ENCODE results near the gene GNG8. TPM values are rescaled to one million over a fixed set of nuclear protein-coding genes. Genes with fewer than 3 reads are reported as not detected.

The GNG8 gene
- total and polyA plus RNA-seq, 2 of the 13 experiments (the other 11 are each of a cell fraction or from before 2014, with no cell fraction given): not detected

GRCh38 chr19:46610851-46611770 lies 24.9 kb downstream of the GNG8 start (continued):
- TF ChIP-seq SALL1 (CRISPR knock-in tag; IDR thresholded peaks at IDR 0.05): peak; percentile 9; the same call in 1 of the 2 replicates
- TF ChIP-seq GRHL1 (CRISPR knock-in tag; conservative IDR thresholded peaks at IDR 0.05): no peak
- no peak for TF ChIP-seq ZNF317 (CRISPR knock-in tag; IDR thresholded peaks at IDR 0.05)
- TF ChIP-seq SCMH1 (CRISPR knock-in tag; IDR thresholded peaks at IDR 0.05; ENCODE audit: borderline replicate concordance): no peak
- TF ChIP-seq POLR2G (IDR thresholded peaks at IDR 0.05; ENCODE audit: low read depth, low read length): peak; percentile 61; the same call in 1 of the 2 replicates
- TF ChIP-seq ZZZ3 (CRISPR knock-in tag; IDR thresholded peaks at IDR 0.05; ENCODE audit: borderline replicate concordance): no peak
- TF ChIP-seq NR2C2 (CRISPR knock-in tag; IDR thresholded peaks at IDR 0.05; ENCODE audit: borderline replicate concordance): no peak
- peak; percentile 75; the same call in 1 of the 2 replicates for TF ChIP-seq PAF1 (CRISPR knock-in tag; IDR thresholded peaks at IDR 0.05)
- no peak for TF ChIP-seq KDM5B (CRISPR knock-in tag; IDR thresholded peaks at IDR 0.05; ENCODE audit: borderline replicate concordance)
- no peak for TF ChIP-seq ZNF773 (CRISPR knock-in tag; IDR thresholded peaks at IDR 0.05; ENCODE audit: borderline replicate concordance)
- TF ChIP-seq POLR2AphosphoS2 (IDR thresholded peaks at IDR 0.05; ENCODE audit: low read depth, low read length): peak; percentile 31; the same call in 1 of the 2 replicates
- 0 out of 2 replicates have a peak, but pooled peaks have one; percentile 18 for TF ChIP-seq ZGPAT (CRISPR knock-in tag; IDR thresholded peaks at IDR 0.05)
- no peak for TF ChIP-seq ZNF800 (CRISPR knock-in tag; IDR thresholded peaks at IDR 0.05)
- no peak for TF ChIP-seq RFX3 (CRISPR knock-in tag; IDR thresholded peaks at IDR 0.05)
- TF ChIP-seq ATF7-NPFF (CRISPR knock-in tag; IDR thresholded peaks at IDR 0.05; ENCODE audit: low read depth): no peak
- TF ChIP-seq NFYB (CRISPR knock-in tag; IDR thresholded peaks at IDR 0.05): no peak
- no peak for TF ChIP-seq MBD4 (IDR thresholded peaks at IDR 0.05; ENCODE audit: borderline replicate concordance, low read length)
- no peak for TF ChIP-seq NCOA2 (CRISPR knock-in tag; IDR thresholded peaks at IDR 0.05)
- no peak for TF ChIP-seq ZBTB38 (CRISPR knock-in tag; IDR thresholded peaks at IDR 0.05)
- no peak for TF ChIP-seq ZKSCAN5 (CRISPR knock-in tag; IDR thresholded peaks at IDR 0.05)
- TF ChIP-seq HES4 (CRISPR knock-in tag; IDR thresholded peaks at IDR 0.05; ENCODE audit: borderline replicate concordance): no peak
- no peak for TF ChIP-seq ZMYM4 (CRISPR knock-in tag; IDR thresholded peaks at IDR 0.05)
- no peak for TF ChIP-seq JUND (CRISPR knock-in tag; IDR thresholded peaks at IDR 0.05)
- no peak for TF ChIP-seq PCBP1 (IDR thresholded peaks at IDR 0.05; ENCODE audit: borderline replicate concordance, low read depth, low read length)
- TF ChIP-seq NFIC (IDR thresholded peaks at IDR 0.05; ENCODE audit: low read length): no peak
- TF ChIP-seq CHD4 (IDR thresholded peaks at IDR 0.05; ENCODE audit: borderline replicate concordance, low read length): no peak
